GM12878 (cell line): ENCODE data around the gene TLR1. TPM values are rescaled to one million over a fixed set of nuclear protein-coding genes. Genes with fewer than 3 reads are reported as not detected.

Experiments
- ATAC-seq: fragments of 200-7000 bp; cut with Tn5 transposase; 3 replicates; pipeline ENCODE4 v1.9.1; 2020; ENCODE audit warnings: mild to moderate bottlenecking, moderate library complexity
- BruUV-seq: library from RNA; stranded (reverse); fragments of 400-500 nt; replicated peaks from 2 replicates; lab custom pipeline; 2021; lab: Mats Ljungman, UMichigan
- CTCF ChIA-PET: fragments of 300-600 bp; sonication (Branson Sonifier 250); formaldehyde crosslinking; extraction: SDS; loops from one replicate; lab custom pipeline; 2021; ENCODE audit warnings: inconsistent platforms; lab: Yijun Ruan, JAX
- POLR2A ChIA-PET: fragments of 350-600 bp; formaldehyde crosslinking; extraction: SDS; loops from one replicate; lab custom pipeline; 2021; ENCODE audit warnings: inconsistent platforms; lab: Charles Lee
- RAD21 ChIA-PET: fragments of 300-600 bp; sonication (Branson Sonifier 250); formaldehyde crosslinking; loops from one replicate; lab custom pipeline; 2023; ENCODE audit warnings: antibody characterized with exemption; ENCODE audit not compliant: unreplicated experiment; lab: Charles Lee
- SMC1A ChIA-PET: fragments of 300-600 bp; sonication (Branson Sonifier 250); formaldehyde crosslinking; loops from one replicate; lab custom pipeline; 2023; ENCODE audit not compliant: unreplicated experiment, uncharacterized antibody; lab: Charles Lee
- DNase-seq: peaks from one replicate; pipeline ENCODE4 v3.0.0-alpha.2; 2011; ENCODE audit warnings: low read depth, low spot score
- FAIRE-seq: peaks from 3 replicates; lab custom pipeline; 2011; peaks lifted over from hg19 to GRCh38; lab: Jason Lieb, UNC
- H2AFZ ChIP-seq: 2 replicates; pipeline ENCODE4 v1.6.0; 2011; ENCODE audit warnings: low read depth, low read length, control low read depth; ENCODE audit not compliant: control insufficient read depth
- H3K27ac ChIP-seq: 2 replicates; pipeline ENCODE4 v1.5.1; 2011; ENCODE audit warnings: control low read depth; ENCODE audit not compliant: control insufficient read depth, insufficient read depth
- H3K27me3 ChIP-seq, 2 experiments: replicated peaks in 1 of 2; 2 replicates each; pipeline versions ENCODE4 v1.6.0 to v1.6.1; 2011; ENCODE audit warnings: low read length in 1 of 2; ENCODE audit not compliant: control insufficient read depth in 2 of 2, insufficient read depth in 2 of 2
- H3K36me3 ChIP-seq, 2 experiments: 2 replicates each; pipeline ENCODE4 v1.5.1; 2011; ENCODE audit warnings: low read length in 1 of 2; ENCODE audit not compliant: control insufficient read depth in 2 of 2, insufficient read depth in 2 of 2
- H3K4me1 ChIP-seq: 2 replicates; pipeline ENCODE4 v1.6.1; 2011; ENCODE audit warnings: mild to moderate bottlenecking, low read length, moderate library complexity, mixed read lengths; ENCODE audit not compliant: control insufficient read depth, insufficient read depth
- H3K4me2 ChIP-seq: 2 replicates; pipeline ENCODE4 v1.6.0; 2011; ENCODE audit warnings: control low read depth; ENCODE audit not compliant: control insufficient read depth, insufficient read depth
- H3K4me3 ChIP-seq: fragments of 200-600 bp; sonication (generic); 2 replicates; pipeline ENCODE4 v1.5.1; 2016
- H3K79me2 ChIP-seq: 2 replicates; pipeline ENCODE4 v1.6.0; 2011; ENCODE audit warnings: low read length; ENCODE audit not compliant: control insufficient read depth, insufficient read depth
- H3K9ac ChIP-seq: 2 replicates; pipeline ENCODE4 v1.8.0; 2011; ENCODE audit warnings: low read length, control low read depth, mixed read lengths; ENCODE audit not compliant: control insufficient read depth, insufficient read depth
- H3K9me3 ChIP-seq: replicated peaks from 3 replicates; pipeline ENCODE4 v1.5.1; 2011; ENCODE audit warnings: mild to moderate bottlenecking, low read length; ENCODE audit not compliant: control insufficient read depth, insufficient read depth
- H4K20me1 ChIP-seq: 2 replicates; pipeline ENCODE4 v1.6.0; 2011; ENCODE audit not compliant: control insufficient read depth, insufficient read depth
- CEBPB ChIP-seq, 2 experiments: fragments of 150-350 bp in 1 of 2; IDR thresholded peaks; 2 replicates each; pipeline ENCODE4 v1.6.1; 2012 to 2014; ENCODE audit warnings: low read depth in 2 of 2, low read length in 2 of 2, borderline replicate concordance in 1 of 2, inconsistent platforms in 1 of 2
- FOXM1 ChIP-seq: IDR thresholded peaks from 2 replicates; pipeline ENCODE4 v1.6.1; 2012; ENCODE audit warnings: low read depth, mild to moderate bottlenecking, inconsistent platforms, low read length, moderate library complexity
- NFYA ChIP-seq: IDR thresholded peaks from 2 replicates; pipeline ENCODE4 v1.6.1; 2011; ENCODE audit warnings: low read depth, mild to moderate bottlenecking, low read length, improper control_type of control experiment, borderline replicate concordance
- NR2C1 ChIP-seq: fragments of 450-650 bp; IDR thresholded peaks from 2 replicates; pipeline ENCODE4 v1.6.1; 2017; ENCODE audit warnings: antibody characterized with exemption, mild to moderate bottlenecking, moderate library complexity
- RCOR1 ChIP-seq: conservative IDR thresholded peaks from 2 replicates; pipeline ENCODE4 v1.6.1; 2012; ENCODE audit warnings: low read depth, low read length, improper control_type of control experiment
- SIX5 ChIP-seq: IDR thresholded peaks from 2 replicates; pipeline ENCODE4 v1.6.1; 2011; ENCODE audit warnings: mild to moderate bottlenecking, low read depth, low read length, moderate library complexity; ENCODE audit not compliant: severe bottlenecking
- SMARCA5 ChIP-seq: fragments of 450-650 bp; IDR thresholded peaks from 2 replicates; pipeline ENCODE4 v1.6.1; 2017; ENCODE audit warnings: mild to moderate bottlenecking
- SREBF2 ChIP-seq: IDR thresholded peaks from 2 replicates; pipeline ENCODE4 v1.6.1; 2012; ENCODE audit warnings: mild to moderate bottlenecking, low read length
- YBX1 ChIP-seq: fragments of 450-650 bp; IDR thresholded peaks from 2 replicates; pipeline ENCODE4 v1.6.1; 2016; ENCODE audit warnings: antibody characterized with exemption
- ZNF207 ChIP-seq: fragments of 450-650 bp; IDR thresholded peaks from 2 replicates; pipeline ENCODE4 v1.6.1; 2014; ENCODE audit warnings: antibody characterized with exemption, mild to moderate bottlenecking, borderline replicate concordance
- WGBS: methylation state at CpG from one replicate; pipeline ENCODE4 v1.1.6; 2016; ENCODE audit warnings: low lambda C conversion rate; ENCODE audit not compliant: insufficient replicate concordance, insufficient coverage; ENCODE audit errors: missing lambda C conversion rate; 5-methylcytosine and 5-hydroxymethylcytosine counted together
- in situ Hi-C: fragments of 300-500 bp; cut with MboI; formaldehyde crosslinking; loops from 9 replicates; pipeline ENCODE4 v1.14.3; 2018; ENCODE audit warnings: mixed read lengths
- intact Hi-C: fragments of 100-400 bp; cut with micrococcal nuclease; formaldehyde crosslinking; loops from one replicate; pipeline ENCODE4 v1.14.2; 2022; ENCODE audit not compliant: unreplicated experiment
- polyA plus RNA-seq, 11 experiments: library from polyadenylated mRNA; depleted of rRNA in 4 of 11; unstranded in 6 of 11; stranded (reverse) in 5 of 11; fragments of >200 nt; fragmentation: Nextera tagmentation in 4 of 11; fragmentation: Illumina TruSeq in 1 of 11; extraction: Ambion mirVana in 4 of 11; extraction: Trizol in 1 of 11; gene quantifications; 1 replicate in 1 of 11; 2 replicates in 10 of 11; pipeline versions ENCODE4 v1.2.1 to v1.2.3, GENCODE V29; 2011 to 2016; ENCODE audit warnings: inconsistent platforms in 2 of 11, missing spikeins in 2 of 11, low read depth in 1 of 11
- total RNA-seq, 4 experiments: library from RNA; depleted of rRNA in 3 of 4; stranded (reverse); fragments of >200 nt in 3 of 4; fragmentation: Illumina TruSeq in 1 of 4; extraction: Trizol in 1 of 4; gene quantifications; 2 replicates each; pipeline versions ENCODE4 v1.2.1 to v1.2.3, GENCODE V29; 2013 to 2021
- TF ChIP-seq, protein P1 (sequence below): fragments of 450-650 bp; IDR thresholded peaks from 2 replicates; pipeline ENCODE4 v1.6.1; 2017; ENCODE audit warnings: borderline replicate concordance
- TF ChIP-seq, protein P2 (sequence below): IDR thresholded peaks from 2 replicates; pipeline ENCODE4 v1.6.1; 2012; ENCODE audit warnings: low read depth, low read length, improper control_type of control experiment
- TF ChIP-seq, protein P3 (sequence below): IDR thresholded peaks from 2 replicates; pipeline ENCODE4 v1.6.1; 2012; ENCODE audit warnings: low read depth, low read length, improper control_type of control experiment
- TF ChIP-seq, protein P4 (sequence below): fragments of 150-350 bp; IDR thresholded peaks from 2 replicates; pipeline ENCODE4 v1.6.1; 2014; ENCODE audit warnings: mild to moderate bottlenecking, low read depth, low read length
- TF ChIP-seq, protein P5 (sequence below): fragments of 450-650 bp; IDR thresholded peaks from 2 replicates; pipeline ENCODE4 v1.6.1; 2017; ENCODE audit warnings: low read depth, mild to moderate bottlenecking, moderate library complexity

TLR1 gene
- total and polyA plus RNA-seq, 10 of the 15 experiments (the other 5 are each of a cell fraction or from before 2014, with no cell fraction given), result 9.3 to 57.1 (median 20.4) TPM

DNA sequence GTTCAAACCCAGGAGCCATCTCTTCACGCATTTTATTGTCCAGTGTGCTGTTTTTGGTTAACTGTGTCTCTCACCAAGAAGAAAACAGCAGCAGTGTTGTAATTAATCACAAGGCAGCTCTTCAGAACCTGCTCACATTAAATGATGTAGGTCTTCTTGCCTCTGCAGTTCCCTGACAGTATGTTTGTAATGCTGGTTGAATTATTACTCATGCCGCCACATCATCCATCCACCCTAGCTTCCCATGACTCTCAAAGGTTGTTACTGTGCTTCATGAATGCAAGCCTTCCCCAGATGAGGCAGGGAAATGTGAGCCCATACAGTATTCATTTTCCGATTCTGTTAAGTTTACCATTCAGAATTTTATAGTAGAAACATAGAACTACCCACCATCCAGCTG is 39.2 kb downstream of the TLR1 start:
- RAD21 ChIA-PET, result interaction anchor here (0.7 to 9.8 kb wide), 3 partner anchors 8 to 39 kb away, joined by 3 to 437 read pairs (median 216); partner anchors contain the start of genes TLR1 and TLR10
- Histone ChIP-seq H2AFZ (no peak overlapping the region), H3K4me3 (no peak overlapping the region), H3K4me2 (no peak overlapping the region), H3K36me3 (peaks cover 0 to 6% of the 10 kb centered on the region in 2 experiments; a peak in 1 of 4 replicates), H3K4me1 (peaks cover 34% of the 10 kb centered on the region), H3K9ac (no peak overlapping the region), H3K9me3 (peaks cover 31% of the 10 kb centered on the region), H3K27ac (no peak overlapping the region), H3K27me3 (no peaks in the 10 kb centered on the region), H3K79me2 (peaks cover 8% of the 10 kb centered on the region), H4K20me1 (no peaks in the 10 kb centered on the region)
- no peak for ATAC-seq
- DNase-seq, result no peak
- FAIRE-seq, result no peak
- intact Hi-C loops (no loop called here), in situ Hi-C loops (loop anchor here (25.0 kb wide), 1 partner anchor 272 kb away; the partner anchor contains the start of gene TMEM156)
- POLR2A ChIA-PET, result interaction anchor here (0.6 to 9.8 kb wide), 6 partner anchors 8 to 375 kb away, joined by 3 to 196 read pairs (median 4); partner anchors contain the start of genes TLR1 and TLR10
- no TSS peak for BruUV-seq
- 99% methylated on average over 3 of the region's 3 CpGs for WGBS
- SMC1A ChIA-PET, result interaction anchor here (1.4 to 11.0 kb wide), 8 partner anchors 8 to 139 kb away, joined by 3 to 468 read pairs (median 8); partner anchors contain the start of genes TLR1, TLR10 and TLR6
- CTCF ChIA-PET, result interaction anchor here (0.7 to 10.8 kb wide), 5 partner anchors 8 to 95 kb away, joined by 3 to 449 read pairs (median 10); partner anchors contain the start of genes TLR1 and TLR10
- TF ChIP-seq, protein P1, sequence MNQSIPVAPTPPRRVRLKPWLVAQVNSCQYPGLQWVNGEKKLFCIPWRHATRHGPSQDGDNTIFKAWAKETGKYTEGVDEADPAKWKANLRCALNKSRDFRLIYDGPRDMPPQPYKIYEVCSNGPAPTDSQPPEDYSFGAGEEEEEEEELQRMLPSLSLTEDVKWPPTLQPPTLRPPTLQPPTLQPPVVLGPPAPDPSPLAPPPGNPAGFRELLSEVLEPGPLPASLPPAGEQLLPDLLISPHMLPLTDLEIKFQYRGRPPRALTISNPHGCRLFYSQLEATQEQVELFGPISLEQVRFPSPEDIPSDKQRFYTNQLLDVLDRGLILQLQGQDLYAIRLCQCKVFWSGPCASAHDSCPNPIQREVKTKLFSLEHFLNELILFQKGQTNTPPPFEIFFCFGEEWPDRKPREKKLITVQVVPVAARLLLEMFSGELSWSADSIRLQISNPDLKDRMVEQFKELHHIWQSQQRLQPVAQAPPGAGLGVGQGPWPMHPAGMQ, result no peak
- no peak for TF ChIP-seq RCOR1
- TF ChIP-seq SREBF2, result no peak
- no peak for TF ChIP-seq NFYA
- TF ChIP-seq, protein P2, sequence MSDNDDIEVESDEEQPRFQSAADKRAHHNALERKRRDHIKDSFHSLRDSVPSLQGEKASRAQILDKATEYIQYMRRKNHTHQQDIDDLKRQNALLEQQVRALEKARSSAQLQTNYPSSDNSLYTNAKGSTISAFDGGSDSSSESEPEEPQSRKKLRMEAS, result no peak
- TF ChIP-seq YBX1, result no peak
- TF ChIP-seq, protein P3, sequence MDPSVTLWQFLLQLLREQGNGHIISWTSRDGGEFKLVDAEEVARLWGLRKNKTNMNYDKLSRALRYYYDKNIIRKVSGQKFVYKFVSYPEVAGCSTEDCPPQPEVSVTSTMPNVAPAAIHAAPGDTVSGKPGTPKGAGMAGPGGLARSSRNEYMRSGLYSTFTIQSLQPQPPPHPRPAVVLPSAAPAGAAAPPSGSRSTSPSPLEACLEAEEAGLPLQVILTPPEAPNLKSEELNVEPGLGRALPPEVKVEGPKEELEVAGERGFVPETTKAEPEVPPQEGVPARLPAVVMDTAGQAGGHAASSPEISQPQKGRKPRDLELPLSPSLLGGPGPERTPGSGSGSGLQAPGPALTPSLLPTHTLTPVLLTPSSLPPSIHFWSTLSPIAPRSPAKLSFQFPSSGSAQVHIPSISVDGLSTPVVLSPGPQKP, result no peak
- no peak for TF ChIP-seq CEBPB (IDR thresholded peaks at IDR 0.05; ENCODE audit: borderline replicate concordance in 1 of 2, low read depth in 2 of 2, low read length in 2 of 2)
- TF ChIP-seq, protein P4, sequence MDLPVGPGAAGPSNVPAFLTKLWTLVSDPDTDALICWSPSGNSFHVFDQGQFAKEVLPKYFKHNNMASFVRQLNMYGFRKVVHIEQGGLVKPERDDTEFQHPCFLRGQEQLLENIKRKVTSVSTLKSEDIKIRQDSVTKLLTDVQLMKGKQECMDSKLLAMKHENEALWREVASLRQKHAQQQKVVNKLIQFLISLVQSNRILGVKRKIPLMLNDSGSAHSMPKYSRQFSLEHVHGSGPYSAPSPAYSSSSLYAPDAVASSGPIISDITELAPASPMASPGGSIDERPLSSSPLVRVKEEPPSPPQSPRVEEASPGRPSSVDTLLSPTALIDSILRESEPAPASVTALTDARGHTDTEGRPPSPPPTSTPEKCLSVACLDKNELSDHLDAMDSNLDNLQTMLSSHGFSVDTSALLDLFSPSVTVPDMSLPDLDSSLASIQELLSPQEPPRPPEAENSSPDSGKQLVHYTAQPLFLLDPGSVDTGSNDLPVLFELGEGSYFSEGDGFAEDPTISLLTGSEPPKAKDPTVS, result no peak
- no peak for TF ChIP-seq SIX5
- TF ChIP-seq ZNF207, result no peak
- no peak for TF ChIP-seq SMARCA5
- no peak for TF ChIP-seq NR2C1
- TF ChIP-seq FOXM1, result no peak
- TF ChIP-seq, protein P5, sequence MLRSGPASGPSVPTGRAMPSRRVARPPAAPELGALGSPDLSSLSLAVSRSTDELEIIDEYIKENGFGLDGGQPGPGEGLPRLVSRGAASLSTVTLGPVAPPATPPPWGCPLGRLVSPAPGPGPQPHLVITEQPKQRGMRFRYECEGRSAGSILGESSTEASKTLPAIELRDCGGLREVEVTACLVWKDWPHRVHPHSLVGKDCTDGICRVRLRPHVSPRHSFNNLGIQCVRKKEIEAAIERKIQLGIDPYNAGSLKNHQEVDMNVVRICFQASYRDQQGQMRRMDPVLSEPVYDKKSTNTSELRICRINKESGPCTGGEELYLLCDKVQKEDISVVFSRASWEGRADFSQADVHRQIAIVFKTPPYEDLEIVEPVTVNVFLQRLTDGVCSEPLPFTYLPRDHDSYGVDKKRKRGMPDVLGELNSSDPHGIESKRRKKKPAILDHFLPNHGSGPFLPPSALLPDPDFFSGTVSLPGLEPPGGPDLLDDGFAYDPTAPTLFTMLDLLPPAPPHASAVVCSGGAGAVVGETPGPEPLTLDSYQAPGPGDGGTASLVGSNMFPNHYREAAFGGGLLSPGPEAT, result no peak
